ES-I3 (cell line): ENCODE measurements around the gene IPO4.
A peak's percentile ranks its signal among the peaks of the same experiment; 100 is the strongest.
"Not testable (repeated sequence)": the region's sequence is repeated elsewhere in the genome, so short reads cannot be mapped to it uniquely, and the experiment has no call there.

Experiments
- H3K36me3 ChIP-seq: 2 replicates; pipeline ENCODE4 v1.6.1; 2013; ENCODE audit warnings: mild to moderate bottlenecking, low read length, control low read depth, moderate library complexity; ENCODE audit not compliant: insufficient read depth
- H3K4me1 ChIP-seq: 2 replicates; pipeline ENCODE4 v1.6.1; 2013; ENCODE audit warnings: mild to moderate bottlenecking, control low read depth, low read length; ENCODE audit not compliant: insufficient read depth
- H3K9ac ChIP-seq: 2 replicates; pipeline ENCODE4 v1.6.1; 2013; ENCODE audit warnings: low read depth, mild to moderate bottlenecking, low read length, moderate library complexity
- H3K9me3 ChIP-seq: 2 replicates; pipeline ENCODE4 v1.6.1; 2013; ENCODE audit warnings: mild to moderate bottlenecking, low read length, moderate library complexity; ENCODE audit not compliant: control insufficient read depth, insufficient read depth

The IPO4 gene

DNA sequence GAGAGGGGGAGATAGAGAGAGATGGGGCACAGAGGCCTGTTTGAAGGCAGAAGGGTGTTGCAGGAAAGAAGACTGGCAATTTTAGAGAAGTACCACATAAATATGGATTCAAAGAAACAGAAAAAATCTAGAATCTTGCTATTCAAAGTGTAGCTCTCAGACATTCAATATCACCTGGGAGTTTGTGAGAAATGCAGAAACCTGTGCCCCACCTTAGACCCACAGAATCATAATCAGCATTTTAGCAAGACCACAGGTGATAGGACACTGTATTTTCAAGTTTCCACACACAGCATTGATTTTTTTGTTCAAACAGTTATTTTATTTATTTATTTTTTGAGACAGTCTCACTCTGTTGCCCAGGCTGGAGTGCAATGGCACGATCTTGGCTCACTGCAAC lies 40.3 kb upstream of the IPO4 start:
- H3K9me3 ChIP-seq = no peaks in the 10 kb centered on the region
- no peaks in the 10 kb centered on the region for H3K4me1 ChIP-seq
- H3K9ac ChIP-seq = no peak overlapping the region
- no peaks in the 10 kb centered on the region; the same call in none of the 2 replicates for H3K36me3 ChIP-seq

DNA sequence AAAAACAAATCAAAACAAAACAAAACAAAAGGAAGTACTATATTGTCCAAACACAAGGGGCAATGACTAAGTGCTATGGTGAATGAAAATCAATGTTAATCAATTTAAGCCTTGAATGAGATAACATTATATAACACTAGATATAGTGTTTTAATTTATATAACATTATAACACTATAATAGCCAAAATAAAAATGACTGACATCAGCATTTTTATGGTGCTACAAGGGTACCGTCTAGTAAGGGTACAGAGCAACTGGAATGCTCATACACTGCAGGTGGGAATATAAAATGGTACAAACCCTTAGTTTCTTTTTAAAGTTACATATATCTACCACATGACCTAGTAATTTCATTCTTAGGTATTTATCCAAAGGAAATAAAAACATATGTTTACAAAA lies 37.9 kb upstream of the IPO4 start:
- H3K9ac ChIP-seq = no peak overlapping the region
- H3K4me1 ChIP-seq = no peaks in the 10 kb centered on the region
- H3K9me3 ChIP-seq = no peaks in the 10 kb centered on the region
- H3K36me3 ChIP-seq = no peaks in the 10 kb centered on the region; the same call in none of the 2 replicates

DNA sequence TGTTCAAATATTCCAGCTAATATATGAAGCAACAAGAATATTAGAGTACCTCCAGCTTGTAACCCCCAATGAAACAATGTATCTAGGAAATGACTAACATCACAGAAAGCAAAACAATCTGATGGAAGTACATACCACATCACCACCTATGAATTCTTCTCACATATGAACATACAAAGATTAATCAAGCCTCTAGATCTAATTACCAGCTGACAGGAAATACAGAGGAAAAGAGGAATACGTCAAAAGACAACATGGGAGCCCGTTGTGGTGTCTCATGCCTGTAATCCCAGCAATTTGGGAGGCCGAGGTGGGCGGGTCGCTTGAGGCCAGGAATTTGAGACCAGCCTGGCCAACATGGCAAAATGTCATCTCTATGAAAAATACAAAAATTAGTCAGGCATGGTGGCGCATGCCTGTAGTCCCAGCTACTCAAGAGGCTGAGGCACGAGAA lies 36.0 kb upstream of the IPO4 start:
- Histone ChIP-seq H3K36me3 (no peaks in the 10 kb centered on the region; the same call in 1 of the 2 replicates), H3K9me3 (no peaks in the 10 kb centered on the region), H3K4me1 (no peaks in the 10 kb centered on the region), H3K9ac (no peak overlapping the region)

DNA sequence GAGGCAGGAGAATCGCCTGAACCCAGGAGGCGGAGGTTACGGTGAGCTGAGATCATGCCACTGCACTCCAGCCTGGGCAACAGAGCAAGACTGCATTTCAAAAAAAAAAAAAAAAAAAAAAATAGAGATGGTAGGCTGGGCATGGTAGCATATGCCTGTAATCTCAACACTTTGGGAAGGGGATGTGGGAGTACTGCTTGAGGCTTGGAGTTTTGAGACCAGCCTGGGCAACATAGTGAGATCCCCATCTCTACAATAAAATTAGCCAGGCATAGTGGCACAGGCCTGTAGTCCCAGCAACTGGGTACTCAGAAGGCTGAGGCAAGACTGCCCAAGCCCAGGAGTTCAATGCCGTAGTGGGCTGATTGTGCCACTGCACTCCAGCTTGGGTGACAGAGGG lies 34.4 kb upstream of the IPO4 start:
- H3K9ac ChIP-seq, H3K4me1 ChIP-seq, H3K9me3 ChIP-seq, H3K36me3 ChIP-seq: not testable (repeated sequence)

DNA sequence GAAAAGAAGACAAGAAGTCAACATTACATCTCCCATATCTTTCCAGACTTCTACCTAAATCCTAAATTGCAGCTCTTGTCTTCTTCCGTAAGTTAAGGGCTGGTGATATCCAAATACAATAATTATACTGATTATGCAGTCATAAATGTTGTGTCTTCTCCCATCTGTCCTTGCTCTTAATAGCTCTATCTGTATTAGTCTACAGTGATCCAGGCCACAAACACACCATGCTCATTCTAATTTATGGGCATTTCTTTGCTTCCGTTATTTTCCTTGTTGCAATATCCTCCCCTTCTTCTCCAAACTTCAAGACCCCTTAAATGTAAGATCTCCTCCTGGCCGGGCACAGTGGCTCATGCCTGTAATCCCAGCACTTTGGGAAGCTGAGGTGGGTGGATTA lies 30.9 kb upstream of the IPO4 start:
- no peak overlapping the region for H3K9ac ChIP-seq
- H3K9me3 ChIP-seq = no peaks in the 10 kb centered on the region
- no peaks in the 10 kb centered on the region for H3K36me3 ChIP-seq
- no peaks in the 10 kb centered on the region for H3K4me1 ChIP-seq

DNA sequence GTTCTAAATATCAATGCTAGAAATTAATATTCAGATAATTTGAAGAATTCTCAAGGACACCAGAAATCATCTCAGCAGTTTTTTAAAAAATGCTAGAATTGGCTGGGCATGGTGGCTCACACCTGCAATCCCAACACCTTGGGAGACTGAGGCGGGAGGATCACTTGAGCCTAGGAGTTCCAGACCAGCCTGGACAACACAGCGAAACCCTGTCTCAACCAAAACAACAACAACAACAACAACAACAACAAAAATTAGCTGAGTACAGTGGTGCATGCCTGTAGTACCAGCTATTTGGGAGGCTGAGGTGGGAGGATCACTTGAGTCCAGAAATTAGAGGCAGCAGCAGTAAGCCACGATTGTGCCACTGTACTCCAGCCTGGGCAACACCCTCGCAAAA lies 30.5 kb upstream of the IPO4 start:
- H3K9ac ChIP-seq = no peak overlapping the region
- no peaks in the 10 kb centered on the region for H3K36me3 ChIP-seq
- no peaks in the 10 kb centered on the region for H3K4me1 ChIP-seq
- no peaks in the 10 kb centered on the region for H3K9me3 ChIP-seq

DNA sequence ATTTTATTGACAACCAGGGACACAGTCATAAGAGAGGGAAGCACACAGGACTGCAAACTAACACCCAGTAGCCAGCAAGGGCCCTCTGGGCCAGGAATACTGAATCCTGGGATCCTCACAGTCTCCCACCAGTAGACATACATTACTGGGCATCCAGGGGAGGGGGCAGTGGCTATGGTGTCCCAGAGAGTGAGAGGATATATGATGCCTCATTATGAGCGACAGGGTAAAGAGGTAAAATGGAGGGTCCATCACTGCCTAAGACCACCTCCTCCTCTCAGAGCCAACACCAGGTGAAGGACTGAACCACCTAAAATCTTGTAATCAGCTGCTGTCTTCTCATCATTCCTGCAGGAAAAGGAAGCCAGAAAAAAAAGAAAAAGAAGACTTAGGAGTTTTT lies 28.3 kb upstream of the IPO4 start:
- H3K9ac ChIP-seq, H3K4me1 ChIP-seq, H3K36me3 ChIP-seq, H3K9me3 ChIP-seq: not testable (repeated sequence)

DNA sequence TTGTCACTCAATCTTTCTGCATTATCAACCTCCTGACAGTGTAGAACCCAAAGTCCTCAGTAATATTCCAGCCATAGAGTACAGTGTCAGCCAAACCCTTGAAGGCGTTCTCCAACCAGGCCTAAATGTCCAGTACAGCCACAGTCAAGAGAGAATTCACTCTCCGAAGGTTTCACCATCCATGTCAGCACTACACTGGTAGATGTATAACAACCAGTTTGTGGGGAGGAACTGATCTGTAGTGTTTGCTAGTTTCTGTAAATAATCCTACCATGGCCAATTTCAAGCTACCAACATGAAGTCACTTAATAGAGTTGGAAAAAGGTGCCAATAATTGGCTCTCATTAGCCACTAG lies 27.7 kb upstream of the IPO4 start:
- Histone ChIP-seq H3K9ac (0 out of 2 replicates have a peak overlapping the region, but pooled peaks have one; percentile 93), H3K4me1 (peaks cover 4% of the 10 kb centered on the region; the same call in 1 of the 2 replicates), H3K9me3 (no peaks in the 10 kb centered on the region), H3K36me3 (no peaks in the 10 kb centered on the region)

DNA sequence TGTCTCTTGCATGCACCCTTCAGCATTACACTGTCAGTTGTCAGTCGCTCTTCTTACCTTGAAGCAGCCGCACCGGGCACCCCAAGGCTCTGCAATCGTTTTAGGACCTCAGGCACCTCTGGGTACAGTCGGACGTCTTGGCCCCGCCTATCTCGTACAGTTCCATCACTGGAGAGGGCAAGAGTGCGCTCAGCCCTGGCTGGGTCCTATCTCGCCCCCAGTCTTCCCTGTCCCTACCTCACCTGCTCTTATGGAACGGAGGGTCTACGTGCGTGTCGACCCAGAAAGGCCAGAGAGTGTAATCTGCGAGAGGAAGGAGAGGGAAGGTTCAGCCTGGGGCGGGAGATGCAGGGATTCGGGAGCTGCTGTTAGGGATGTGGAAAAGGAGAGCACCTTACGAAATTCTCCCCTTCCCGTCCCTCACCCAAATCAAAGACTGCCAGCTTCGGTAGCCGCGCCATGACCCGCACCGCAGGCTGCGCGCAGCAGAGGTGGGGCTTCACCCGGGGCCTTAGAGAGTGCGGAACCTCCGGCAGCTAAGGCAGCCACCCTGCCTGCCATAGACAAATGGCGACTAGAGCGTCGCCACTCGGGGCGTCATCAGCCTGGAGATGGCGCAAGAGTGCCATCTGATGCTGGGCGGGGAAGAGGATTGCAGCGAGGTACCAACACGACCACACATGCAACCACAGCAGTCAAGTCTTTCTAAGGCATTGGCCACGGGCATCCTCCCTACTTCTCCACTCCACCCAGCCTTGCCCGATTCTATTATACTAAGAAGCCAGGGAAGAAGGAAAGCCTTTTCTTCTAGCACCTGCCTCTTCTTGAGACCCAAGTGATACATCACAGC lies 27.1 kb upstream of the IPO4 start, which contains the start of gene MDP1:
MDP1 (minus strand) TSS at position 572 of the 850 bp plus-strand sequence; CDS start at position 461, 111 bp downstream.
- H3K9me3 ChIP-seq = no peaks in the 10 kb centered on the region
- peak within 1 kb of the TSS; percentile 93 for H3K9ac ChIP-seq
- H3K36me3 ChIP-seq = peaks cover 1% of the 10 kb centered on the region; the same call in 1 of the 2 replicates
- peaks cover 4% of the 10 kb centered on the region; the same call in 1 of the 2 replicates for H3K4me1 ChIP-seq

DNA sequence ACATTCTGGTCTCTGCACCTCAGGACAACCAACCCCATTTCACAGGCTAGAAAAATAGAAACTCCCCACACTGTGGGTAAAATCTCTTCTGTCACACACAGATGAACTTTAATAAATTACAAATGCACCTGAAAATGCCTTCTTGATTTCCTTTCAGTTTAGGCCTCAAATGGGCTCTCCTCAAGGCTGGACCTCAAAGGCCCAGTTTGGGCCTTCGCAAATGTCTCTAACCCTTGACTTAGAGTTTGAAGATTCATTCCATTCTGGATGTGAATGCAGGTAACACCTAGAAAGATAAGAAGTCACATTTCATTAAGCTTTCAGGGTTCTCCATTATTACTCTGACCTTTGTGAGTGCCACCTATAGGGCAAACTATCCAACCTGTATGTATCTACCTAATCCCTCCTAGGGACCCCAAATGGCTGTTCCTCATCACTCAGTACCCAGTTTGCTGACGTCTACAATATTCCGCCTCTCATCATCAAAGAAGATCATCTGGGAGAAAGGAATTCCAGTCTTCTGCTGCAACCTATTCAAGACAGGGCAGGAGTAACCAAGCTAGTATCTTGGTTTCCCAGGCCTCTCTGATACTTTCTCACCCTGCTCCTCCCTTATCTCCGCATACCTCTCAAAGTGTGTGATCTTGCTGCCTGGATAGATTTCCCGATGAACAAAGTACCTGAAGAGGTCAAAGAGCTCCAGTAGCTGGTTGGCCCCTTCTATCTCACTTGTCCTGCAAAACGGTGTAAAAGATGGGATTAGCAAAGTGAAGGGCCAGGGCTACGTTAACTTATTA lies 25.4 kb upstream of the IPO4 start:
- peak overlapping the region; percentile 77 for H3K9ac ChIP-seq
- H3K36me3 ChIP-seq = peaks cover 7% of the 10 kb centered on the region; the same call in 1 of the 2 replicates
- no peaks in the 10 kb centered on the region for H3K9me3 ChIP-seq
- H3K4me1 ChIP-seq = peaks cover 4% of the 10 kb centered on the region; the same call in 1 of the 2 replicates

DNA sequence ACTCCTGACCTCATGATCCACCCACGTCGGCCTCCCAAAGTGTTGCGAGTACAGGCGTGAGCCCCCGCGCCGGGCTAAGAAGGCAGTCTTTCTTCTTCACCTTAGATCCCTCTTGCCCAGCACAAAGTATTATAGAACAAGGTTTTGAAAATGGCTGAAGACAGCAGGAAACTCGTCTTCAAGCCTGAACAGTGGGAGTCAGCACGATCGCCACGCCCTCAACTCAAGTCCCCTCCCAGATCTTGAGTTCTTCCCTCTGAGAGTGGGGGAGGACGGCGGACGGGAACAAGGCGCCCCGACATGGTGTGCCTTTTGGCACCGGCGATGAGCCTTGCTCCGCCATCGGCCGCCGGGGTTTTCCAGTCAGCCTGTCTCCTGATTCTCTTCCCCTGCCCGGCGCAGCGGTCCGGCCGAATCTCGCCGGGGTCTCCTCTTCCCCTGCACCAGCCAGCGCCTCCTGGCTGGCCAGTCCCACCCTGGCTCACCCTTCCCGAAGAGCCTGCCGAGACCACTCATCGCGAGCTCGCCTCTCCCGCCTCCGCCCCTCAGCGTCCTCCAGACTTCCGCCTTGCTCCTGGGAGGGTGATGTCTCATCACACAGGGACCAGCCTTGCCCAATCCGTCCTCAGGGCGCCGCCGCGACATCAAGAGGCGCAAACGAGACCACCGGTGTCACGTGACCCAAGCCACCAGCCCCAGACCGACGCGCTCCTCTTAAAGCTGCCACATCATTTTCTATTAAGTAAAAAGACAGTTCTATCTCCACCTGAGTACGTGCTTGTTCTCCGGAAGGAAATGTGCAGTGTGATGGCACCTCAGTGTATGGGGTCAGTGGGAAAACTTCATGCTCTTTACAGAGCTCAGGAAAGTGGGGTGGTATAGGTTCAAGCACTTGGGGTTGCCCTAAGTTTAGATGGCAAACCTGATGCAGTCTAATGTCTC lies 24.6 kb upstream of the IPO4 start, which contains the start of gene CHMP4A:
CHMP4A (minus strand) TSS at position 565 of the 942 bp plus-strand sequence; CDS start at position 516, 49 bp downstream.
- Histone ChIP-seq H3K9ac (peak within 1 kb of the TSS; percentile 77), H3K4me1 (peaks cover 4% of the 10 kb centered on the region; the same call in 1 of the 2 replicates), H3K36me3 (peaks cover 7% of the 10 kb centered on the region; the same call in 1 of the 2 replicates), H3K9me3 (no peaks in the 10 kb centered on the region)

DNA sequence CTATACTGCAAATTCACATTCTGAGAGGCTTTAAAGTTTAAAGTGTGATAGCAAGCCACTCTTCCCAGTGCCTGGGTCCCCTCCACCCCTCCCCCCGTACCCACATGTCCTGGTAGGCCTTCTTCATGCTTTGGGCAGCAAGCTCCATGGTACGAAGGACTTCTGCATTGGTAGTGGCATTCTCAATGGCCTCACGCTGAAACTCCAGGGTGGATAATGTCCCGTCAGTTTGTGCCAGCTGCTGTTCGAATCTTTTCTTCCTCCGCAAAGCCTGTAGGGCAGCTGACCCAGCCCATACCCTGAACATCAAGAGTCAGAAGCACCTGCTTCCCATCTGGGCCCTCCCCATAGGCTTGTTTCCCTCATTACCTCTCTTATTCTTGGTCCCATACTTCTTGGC lies 22.7 kb upstream of the IPO4 start:
- Histone ChIP-seq H3K9ac (no peak overlapping the region), H3K36me3 (peaks cover 11% of the 10 kb centered on the region; the same call in 1 of the 2 replicates), H3K9me3 (no peaks in the 10 kb centered on the region), H3K4me1 (peaks cover 4% of the 10 kb centered on the region; the same call in 1 of the 2 replicates)

DNA sequence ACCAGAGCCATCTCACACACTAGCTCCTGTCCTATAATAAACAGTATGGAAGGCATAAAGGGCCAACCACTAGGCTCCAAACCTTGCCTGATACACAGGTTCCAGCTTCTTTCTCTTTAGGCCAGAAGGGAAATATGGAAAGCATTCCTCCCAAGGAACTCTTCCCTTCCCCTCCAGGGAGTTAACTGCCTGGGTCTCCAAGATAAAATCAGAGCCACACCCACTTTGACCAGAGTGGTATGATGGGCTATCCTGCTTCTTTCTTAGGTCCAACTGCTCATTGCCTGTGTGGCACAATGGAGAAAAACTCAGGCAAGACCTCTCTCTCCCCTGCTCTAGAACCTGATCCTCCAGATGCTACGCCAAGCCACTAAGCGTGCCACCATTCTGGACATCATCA lies 19.0 kb upstream of the IPO4 start:
- Histone ChIP-seq H3K9me3 (no peaks in the 10 kb centered on the region), H3K9ac (no peak overlapping the region), H3K4me1 (no peaks in the 10 kb centered on the region), H3K36me3 (peaks cover 18% of the 10 kb centered on the region; the same call in 1 of the 2 replicates)
